AG04449 (cell line): ENCODE measurements around the gene CSNK2A1.

Experiments used
- CTCF ChIA-PET: fragments of 350-600 bp; formaldehyde crosslinking; extraction: SDS; loops from one replicate; lab custom pipeline; 2021; ENCODE audit warnings: antibody characterized with exemption; lab: Yijun Ruan, JAX
- POLR2A ChIA-PET: fragments of 400-600, 350-600 bp; formaldehyde crosslinking; extraction: SDS; loops from one replicate; lab custom pipeline; 2020; ENCODE audit warnings: antibody characterized with exemption, inconsistent platforms; lab: Yijun Ruan, JAX
- DNase-seq: peaks from one replicate; pipeline ENCODE4 v3.0.0-alpha.2; 2010; ENCODE audit warnings: low read depth, low spot score
- H3K4me3 ChIP-seq: 2 replicates; pipeline ENCODE4 v1.5.1; 2011; ENCODE audit warnings: low read depth, mild to moderate bottlenecking, control low read depth, low read length
- TF ChIP-seq, protein P1 (sequence below): IDR thresholded peaks from one replicate; pipeline ENCODE4 v1.5.1; 2011; ENCODE audit warnings: mild to moderate bottlenecking, moderate library complexity, low read length, control low read depth, inconsistent platforms; ENCODE audit not compliant: insufficient read depth; ENCODE audit errors: missing control alignments

The CSNK2A1 gene

DNA sequence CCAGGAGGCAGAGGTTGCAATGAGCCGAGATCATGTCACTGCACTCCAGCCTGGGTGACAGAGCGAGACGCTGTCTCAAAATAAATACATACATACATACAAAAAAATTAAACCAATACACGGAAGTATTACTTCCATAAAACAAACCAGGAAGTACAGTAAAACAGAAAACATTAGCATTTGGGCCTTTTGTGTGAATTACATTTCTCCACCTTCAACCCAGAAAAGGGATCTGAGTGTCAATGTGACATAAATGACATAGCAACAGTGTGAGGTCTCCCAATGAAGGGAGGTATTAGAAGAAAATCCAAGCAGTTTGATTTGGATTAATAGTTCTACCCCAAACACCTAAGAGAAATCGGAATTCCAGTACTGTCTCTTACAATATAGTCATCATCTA is 10.1 kb downstream of the CSNK2A1 start:
- DNase-seq, result no peak
- POLR2A ChIA-PET, result no interaction called here
- TF ChIP-seq, protein P1, sequence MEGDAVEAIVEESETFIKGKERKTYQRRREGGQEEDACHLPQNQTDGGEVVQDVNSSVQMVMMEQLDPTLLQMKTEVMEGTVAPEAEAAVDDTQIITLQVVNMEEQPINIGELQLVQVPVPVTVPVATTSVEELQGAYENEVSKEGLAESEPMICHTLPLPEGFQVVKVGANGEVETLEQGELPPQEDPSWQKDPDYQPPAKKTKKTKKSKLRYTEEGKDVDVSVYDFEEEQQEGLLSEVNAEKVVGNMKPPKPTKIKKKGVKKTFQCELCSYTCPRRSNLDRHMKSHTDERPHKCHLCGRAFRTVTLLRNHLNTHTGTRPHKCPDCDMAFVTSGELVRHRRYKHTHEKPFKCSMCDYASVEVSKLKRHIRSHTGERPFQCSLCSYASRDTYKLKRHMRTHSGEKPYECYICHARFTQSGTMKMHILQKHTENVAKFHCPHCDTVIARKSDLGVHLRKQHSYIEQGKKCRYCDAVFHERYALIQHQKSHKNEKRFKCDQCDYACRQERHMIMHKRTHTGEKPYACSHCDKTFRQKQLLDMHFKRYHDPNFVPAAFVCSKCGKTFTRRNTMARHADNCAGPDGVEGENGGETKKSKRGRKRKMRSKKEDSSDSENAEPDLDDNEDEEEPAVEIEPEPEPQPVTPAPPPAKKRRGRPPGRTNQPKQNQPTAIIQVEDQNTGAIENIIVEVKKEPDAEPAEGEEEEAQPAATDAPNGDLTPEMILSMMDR, result no peak
- CTCF ChIA-PET, result no interaction called here
- no peak overlapping the region for H3K4me3 ChIP-seq

DNA sequence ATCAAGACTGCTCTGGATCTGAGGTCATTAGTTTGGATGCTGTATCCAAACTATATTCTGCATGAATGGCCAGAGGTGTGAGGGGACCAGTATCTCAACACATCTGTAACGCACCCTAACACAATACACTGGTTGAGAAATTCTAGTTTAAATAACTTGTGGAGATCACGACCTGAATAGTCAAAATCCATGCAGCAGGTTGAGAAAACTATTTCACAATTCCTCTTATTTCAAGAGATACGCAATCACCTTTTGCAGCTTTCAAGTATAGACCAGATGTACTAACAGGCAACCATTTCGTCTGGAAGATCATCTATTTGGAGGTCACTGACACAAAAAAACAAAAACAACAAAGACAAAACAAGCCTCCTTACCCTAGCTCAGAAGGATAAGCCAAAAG is 11.1 kb downstream of the CSNK2A1 start:
- CTCF ChIA-PET, result no interaction called here
- POLR2A ChIA-PET, result no interaction called here
- TF ChIP-seq, protein P1, result no peak
- no peak for DNase-seq
- H3K4me3 ChIP-seq, result no peak overlapping the region

- TF ChIP-seq, protein P1, result no peak
- no peak for DNase-seq
- POLR2A ChIA-PET, result interaction anchor here (0.7 kb wide), 1 partner anchor 13 kb away, joined by 3 read pairs; no protein-coding TSS in a partner anchor
- H3K4me3 ChIP-seq, result no peak overlapping the region
- CTCF ChIA-PET, result interaction anchor here (0.7 to 1.0 kb wide), 2 partner anchors 31 to 136 kb away, joined by 3 read pairs; no protein-coding TSS in a partner anchor
Observed at GRCh38 chr20:531608-532007, 12.0 kb downstream of the CSNK2A1 start.

DNA sequence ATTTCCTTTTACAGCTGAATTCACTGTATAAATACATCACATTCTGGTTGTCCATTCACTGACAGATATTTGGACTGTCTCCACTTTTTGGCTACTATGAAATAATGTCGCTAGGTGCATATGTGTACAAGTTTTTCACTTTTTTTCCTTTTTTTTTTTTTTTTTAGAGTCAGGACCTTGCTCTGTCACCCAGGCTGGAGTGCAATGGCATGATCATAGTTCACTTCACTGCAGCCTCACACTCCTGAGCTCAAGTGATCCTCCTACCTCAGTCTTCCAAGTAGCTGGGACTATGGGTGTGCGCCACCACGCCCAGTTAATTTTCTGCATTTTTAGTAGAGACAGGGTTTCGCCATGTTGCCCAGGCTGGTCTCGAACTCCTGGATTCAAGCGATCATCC is 13.3 kb downstream of the CSNK2A1 start:
- TF ChIP-seq, protein P1, result no peak
- DNase-seq, result no peak
- ChIA-PET CTCF (no interaction called here), POLR2A (no interaction called here)
- no peak overlapping the region for H3K4me3 ChIP-seq

- ChIA-PET POLR2A (no interaction called here), CTCF (no interaction called here)
- no peak overlapping the region for H3K4me3 ChIP-seq
- DNase-seq, result peak; percentile 47
- TF ChIP-seq, protein P1, result no peak
Observed at GRCh38 chr20:528923-529604, 14.5 kb downstream of the CSNK2A1 start.

DNA sequence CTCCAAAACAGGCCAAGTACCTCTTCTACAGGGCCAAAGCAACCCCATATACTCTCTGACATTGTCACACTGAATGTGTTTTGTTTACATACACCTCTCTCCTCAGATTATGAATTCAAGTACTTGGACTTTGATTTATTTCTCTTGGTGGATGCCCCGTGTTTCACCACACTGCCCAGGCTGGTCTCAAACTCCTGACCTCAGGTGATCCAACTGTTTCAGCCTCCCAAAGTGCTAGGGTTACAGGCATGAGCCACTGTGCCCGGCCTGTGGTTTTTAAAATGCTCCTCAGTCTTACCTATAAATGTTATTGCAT is 16.1 kb downstream of the CSNK2A1 start:
- TF ChIP-seq, protein P1, result no peak
- no peak for DNase-seq
- no peak overlapping the region for H3K4me3 ChIP-seq
- ChIA-PET POLR2A (no interaction called here), CTCF (no interaction called here)
